NCI-H1436 treated with DMSO at 0.1 percent for 48 hours (cell line): Measurements from ENCODE around the gene TRIP10.

Source experiments
- DNase-seq: peaks from one replicate; lab custom pipeline; 2025; lab: John Stamatoyannopoulos, UW

TRIP10 gene

DNA sequence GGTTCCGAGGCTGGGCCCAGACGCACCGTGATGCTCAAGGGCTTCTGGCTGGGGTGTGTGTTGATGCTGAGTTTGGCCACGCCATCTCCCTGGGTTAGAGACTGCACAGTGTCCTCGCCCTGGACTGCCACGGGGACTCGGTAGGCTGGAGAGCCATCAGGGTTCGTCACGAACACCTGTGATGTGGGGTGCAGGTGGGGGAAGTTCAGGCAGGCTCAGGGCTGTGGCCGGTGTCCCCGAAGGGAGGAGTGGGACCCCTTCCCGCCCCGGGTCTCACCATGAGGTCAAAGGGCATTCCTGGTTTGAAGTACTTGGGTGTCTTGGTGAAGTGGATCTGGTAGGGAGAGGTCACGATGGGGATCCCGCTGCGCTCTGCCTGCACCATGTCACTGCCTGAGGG, 27.2 kb upstream of the TRIP10 start:
- no peak for DNase-seq

DNA sequence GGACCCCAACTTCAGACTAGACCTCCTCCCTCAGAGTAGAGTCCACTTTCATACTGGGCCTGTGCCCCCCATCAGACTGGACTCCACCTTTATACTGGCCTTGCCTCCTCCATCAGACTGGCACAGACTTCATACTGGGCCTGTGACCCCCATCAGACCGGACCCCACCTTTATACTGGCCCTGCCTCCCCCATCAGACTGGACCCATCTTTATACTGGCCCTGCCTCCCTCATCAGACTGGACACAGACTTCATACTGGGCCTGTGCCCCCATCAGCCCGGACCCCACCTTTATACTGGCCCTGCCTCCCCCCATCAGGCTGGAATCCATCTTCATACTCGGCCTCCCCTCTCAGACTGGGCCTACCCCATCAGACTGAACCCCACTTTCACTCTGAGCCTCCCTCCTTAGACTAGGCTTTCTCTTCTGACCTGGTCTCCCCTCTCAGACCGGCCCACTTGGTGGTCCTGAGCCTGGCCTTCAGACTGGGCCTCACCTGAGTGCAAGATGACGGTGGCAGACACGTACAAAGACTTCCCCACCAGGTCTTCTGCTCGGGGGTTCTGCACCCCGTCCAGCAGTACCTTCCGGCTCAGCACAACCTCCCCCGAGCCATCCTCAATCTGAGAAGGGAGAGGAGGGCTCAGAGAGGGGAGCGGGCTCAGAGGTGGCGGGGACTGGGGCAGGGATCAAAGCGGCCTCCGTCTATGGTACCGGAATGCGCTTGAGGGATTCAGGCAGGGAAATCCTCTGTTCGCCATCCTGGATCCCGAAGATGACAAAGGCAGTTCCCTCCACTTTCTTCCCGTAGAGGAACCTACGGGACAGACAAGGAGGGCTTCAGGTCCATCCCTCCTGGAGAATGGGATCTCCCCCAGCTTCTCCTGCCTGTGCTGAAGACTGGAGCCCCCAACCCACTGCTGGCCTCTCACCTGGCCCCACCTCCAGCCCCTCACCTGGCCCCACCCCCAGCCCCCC, 26.5 kb upstream of the TRIP10 start:
- DNase-seq: no peak

- no peak for DNase-seq
Measured at GRCh38 chr19:6713773-6714692, 25.4 kb upstream of the TRIP10 start.

DNA sequence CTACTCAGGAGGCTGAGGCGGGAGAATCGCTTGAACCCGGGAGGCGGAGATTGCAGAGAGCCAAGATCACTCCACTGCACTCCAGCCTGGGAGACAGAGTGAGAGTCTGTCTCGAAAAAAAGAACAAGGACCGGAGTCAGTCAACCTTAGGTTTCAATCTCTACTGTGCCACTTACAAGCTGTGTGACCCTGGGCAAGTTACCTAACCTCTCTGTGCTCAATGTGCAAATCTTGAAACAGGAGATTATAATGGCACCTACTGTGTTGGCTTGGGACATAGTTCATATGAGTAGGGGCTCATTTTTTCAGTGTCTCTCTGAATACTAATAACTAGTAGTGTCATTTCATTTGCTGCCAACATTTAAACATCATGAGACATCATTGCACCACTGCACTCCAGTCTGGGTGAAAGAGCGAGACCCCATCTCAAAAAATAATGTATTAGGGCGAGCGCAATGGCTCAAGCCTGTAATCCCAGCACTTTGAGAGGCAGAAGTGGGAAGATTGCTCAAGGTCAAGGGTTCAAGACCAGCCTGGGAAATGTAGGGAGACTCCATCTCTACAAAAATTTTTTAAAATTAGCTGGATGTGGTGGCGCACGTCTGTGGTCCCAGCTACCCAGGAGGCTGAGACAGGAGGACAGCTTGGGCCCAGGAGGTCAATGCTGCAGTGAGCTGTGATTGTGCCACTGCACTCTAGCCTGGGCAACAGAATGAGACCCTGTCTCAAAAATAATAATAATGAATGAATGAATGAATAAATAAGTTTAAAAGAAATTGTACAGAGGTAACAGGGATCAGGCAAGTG, 24.5 kb upstream of the TRIP10 start:
- no peak for DNase-seq

GRCh38 chr19:6716610-6716970, 22.9 kb upstream of the TRIP10 start:
- DNase-seq: no peak

GRCh38 chr19:6717036-6717435, 22.4 kb upstream of the TRIP10 start:
- DNase-seq: no peak

DNA sequence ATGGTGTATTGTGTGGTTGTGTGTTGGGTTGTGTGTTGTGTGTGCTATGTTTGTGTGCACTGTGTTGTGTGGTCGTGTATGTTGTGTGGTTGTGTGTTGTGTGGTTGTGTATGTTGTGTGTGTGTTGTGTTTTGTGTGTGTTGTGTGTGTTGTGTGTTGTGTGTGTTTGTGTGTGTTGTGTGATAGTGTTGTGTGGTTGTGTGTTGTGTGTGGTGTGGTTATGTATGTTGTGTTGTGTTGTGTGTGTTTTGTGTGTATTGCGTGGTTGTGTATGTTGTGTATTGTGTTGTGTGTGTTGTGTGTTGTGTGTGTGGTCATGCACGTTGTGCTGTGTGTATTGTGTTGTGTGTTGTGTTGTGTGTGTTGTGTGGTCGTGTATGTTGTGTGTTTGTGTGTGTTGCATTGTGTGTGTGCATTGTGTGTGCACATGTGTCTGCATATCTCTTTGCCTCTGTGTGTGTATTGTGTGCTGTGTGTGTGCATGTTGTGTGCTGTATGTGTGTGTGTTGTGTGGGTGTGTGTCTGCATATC, 22.0 kb upstream of the TRIP10 start:
- DNase-seq: no peak

GRCh38 chr19:6718111-6718740, 21.3 kb upstream of the TRIP10 start:
- no peak for DNase-seq

DNA sequence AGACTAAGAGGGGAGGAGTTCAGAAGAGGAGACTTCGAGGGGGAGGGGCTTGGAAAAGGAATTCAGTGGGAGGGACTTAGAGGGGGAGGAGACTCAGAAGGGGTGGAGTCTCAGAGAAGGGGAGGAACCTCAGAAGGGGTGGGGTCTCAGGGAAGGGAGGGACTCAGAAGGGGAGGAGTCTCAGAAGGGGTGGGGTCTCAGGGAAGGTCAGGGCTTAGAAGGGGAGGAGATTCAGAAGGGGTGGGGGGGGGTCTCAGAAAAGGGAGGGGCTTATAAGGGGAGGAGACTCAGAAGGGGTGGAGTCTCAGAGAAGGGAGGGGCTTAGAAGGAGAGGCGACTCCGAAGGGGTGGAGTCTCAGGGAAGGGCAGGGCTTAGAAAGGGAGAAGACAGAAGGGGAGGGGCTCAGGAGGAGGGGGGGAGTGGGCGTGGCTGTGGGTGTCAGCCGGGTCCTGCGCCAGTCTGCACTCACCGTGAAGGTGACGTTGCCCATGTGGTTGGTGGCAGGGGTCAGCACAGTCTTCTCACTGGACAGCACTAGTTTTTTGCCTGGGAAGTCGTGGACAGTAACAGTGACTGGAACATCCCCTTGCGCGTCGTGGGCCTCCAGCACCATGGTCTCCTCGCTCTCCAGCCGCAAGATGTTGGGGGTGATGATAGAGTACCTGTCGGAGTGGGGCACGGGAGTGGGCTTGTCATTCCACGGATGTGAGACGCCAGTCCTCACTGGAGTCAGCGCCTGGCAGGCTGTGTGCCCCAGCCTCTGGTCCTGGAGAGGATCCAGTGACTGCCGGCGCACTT, 20.5 kb upstream of the TRIP10 start:
- DNase-seq: no peak

DNA sequence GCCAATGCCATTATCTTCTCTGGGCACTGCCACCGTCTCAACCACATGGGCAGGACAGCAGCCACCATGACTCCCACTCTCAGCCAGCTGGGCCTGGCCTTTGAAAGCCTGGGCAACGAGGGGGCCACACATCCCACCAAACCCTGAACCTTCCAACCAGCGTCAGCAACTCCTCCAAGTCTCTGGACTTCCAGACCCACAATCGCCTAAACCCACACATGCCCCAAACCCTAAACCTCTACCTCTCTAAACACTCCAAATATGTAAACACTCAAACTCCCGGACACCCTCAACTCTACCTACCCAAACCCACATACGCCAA, 20.0 kb upstream of the TRIP10 start:
- DNase-seq: no peak

GRCh38 chr19:6719992-6720368, 19.5 kb upstream of the TRIP10 start:
- no peak for DNase-seq

- no peak for DNase-seq
Measured at GRCh38 chr19:6720369-6721137, 18.9 kb upstream of the TRIP10 start, which contains the start of gene C3. C3 (minus strand) TSS chr19:6720650; CDS start chr19:6720589, 61 bp downstream.

DNA sequence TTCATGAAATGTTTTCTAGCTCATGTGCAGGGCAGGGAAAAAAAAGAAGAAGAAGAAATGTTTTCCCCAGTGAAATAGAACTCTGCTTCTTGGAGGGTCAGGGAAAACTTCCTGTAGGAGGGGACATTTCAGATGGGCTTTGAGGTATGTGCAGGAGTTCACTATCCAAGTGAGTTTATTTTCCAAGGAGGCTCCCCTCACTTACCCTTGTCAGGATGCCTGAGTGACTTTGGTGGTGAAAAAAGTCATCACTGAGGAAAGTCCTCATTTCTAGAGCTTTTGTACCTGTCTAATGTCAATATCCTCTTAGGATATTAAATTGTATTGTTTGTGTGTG, 18.4 kb upstream of the TRIP10 start:
- no peak for DNase-seq

- DNase-seq: no peak
Measured at GRCh38 chr19:6721773-6722172, 17.7 kb upstream of the TRIP10 start.

- DNase-seq: no peak
Measured at GRCh38 chr19:6723108-6723618, 16.3 kb upstream of the TRIP10 start.

GRCh38 chr19:6723738-6724137, 15.7 kb upstream of the TRIP10 start:
- no peak for DNase-seq

DNA sequence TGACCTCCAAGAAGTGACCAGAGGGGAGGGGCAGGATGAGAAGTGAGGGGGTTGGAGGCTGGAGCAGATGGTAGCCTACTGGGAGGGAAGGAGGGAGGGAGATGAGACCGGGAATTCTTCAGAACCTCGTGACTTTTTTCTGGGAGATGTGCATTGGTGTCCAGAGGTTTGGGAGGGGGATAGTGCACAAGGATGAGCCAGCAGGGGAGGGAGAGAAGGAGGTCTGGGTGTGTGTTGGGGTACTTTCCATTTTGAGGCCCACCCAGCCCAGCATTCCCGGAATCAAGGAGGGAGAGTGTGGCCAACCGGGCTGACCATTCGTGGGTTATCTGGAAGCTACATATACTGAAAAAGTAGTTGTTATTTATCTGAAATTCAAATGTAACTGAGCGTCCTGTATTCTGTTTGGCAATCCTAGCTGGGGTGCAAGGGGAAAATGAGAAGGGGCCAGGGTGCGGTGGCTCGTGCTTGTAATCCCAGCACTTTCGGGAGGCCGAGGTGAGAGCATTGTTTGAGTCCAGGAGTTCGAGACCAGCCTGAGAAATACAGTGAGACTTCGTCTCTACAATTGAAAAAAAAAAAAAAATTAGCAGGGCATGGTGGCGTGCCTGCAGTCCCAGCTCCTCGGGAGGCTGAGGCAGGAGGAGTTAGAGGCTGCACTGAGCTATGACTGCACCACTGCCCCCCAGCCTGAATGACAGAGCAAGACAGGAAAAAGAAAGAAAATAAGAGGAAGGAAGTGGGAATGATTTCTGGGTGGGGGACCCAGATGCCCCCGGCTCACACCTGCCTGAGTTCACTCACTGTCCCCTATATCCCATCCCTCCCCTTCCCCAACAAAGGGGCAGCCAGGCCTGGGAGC, 14.6 kb upstream of the TRIP10 start:
- no peak for DNase-seq

DNA sequence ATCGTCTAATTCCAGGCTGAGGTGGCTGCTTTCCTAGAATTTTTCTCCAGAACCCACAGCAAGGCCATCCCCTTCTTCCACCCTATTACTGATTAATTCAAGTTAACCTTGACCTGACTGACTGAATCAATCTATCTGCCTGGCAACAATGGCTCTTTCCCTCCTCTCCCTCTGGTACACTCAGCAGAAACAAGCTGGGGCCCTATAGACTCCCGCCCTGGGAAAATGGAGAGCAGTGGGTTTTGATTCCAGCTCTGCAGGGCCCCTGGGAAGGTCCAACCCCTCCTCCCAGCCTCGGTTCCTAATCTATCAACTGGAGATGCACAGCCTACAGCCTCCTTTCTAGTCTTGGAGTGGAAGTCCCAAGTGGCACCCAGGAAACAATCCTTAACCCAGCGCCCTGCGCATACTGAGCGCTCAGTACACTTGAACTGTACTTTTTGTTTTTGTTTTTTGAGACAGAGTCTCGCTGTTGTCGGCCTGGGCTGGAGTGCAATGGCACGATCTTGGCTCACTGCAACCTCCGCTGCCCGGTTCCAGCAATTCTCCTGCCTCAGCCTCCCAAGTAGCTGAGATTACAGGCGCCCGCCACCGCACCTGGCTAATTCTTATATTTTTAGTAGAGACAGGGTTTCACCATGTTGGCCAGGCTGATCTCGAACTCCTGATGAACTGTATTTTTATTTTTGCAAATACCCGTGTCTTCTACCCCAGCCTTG, 13.8 kb upstream of the TRIP10 start:
- DNase-seq: no peak
